OCI-LY3 (cell line): Measurements from ENCODE around the gene ATN1.

Experiments
- H2AFZ ChIP-seq: fragments of 200-600, 300-600 bp; shearing (Covaris generic); 2 replicates; pipeline ENCODE4 v1.6.0; 2014; ENCODE audit warnings: antibody characterized with exemption, low read depth, low read length
- H3K27ac ChIP-seq: fragments of 200-600, 300-600 bp; sonication (generic); 2 replicates; pipeline ENCODE4 v1.5.1; 2014; ENCODE audit warnings: mild to moderate bottlenecking, low read length, moderate library complexity, mixed read lengths
- H3K27me3 ChIP-seq: fragments of 200-600, 300-600 bp; sonication (generic); 2 replicates; pipeline ENCODE4 v1.6.1; 2014; ENCODE audit warnings: low read depth, low read length, mixed read lengths
- H3K36me3 ChIP-seq: fragments of 200-600, 300-600 bp; sonication (generic); replicated peaks from 2 replicates; pipeline ENCODE3; 2014; ENCODE audit warnings: low read depth, low read length, mixed read lengths
- H3K4me1 ChIP-seq: fragments of 300-600, 200-600 bp; sonication (generic); 2 replicates; pipeline ENCODE4 v1.6.1; 2014; ENCODE audit warnings: low read length, mixed read lengths
- H3K4me2 ChIP-seq: fragments of 200-600, 300-600 bp; sonication (generic); 2 replicates; pipeline ENCODE4 v1.6.1; 2014; ENCODE audit warnings: low read length, mixed read lengths
- H3K4me3 ChIP-seq: fragments of 300-600, 200-600 bp; sonication (generic); 2 replicates; pipeline ENCODE4 v1.5.1; 2014; ENCODE audit warnings: antibody characterized with exemption, mild to moderate bottlenecking, low read length, moderate library complexity
- H3K79me2 ChIP-seq: fragments of 300-600, 200-600 bp; shearing (Covaris generic); 2 replicates; pipeline ENCODE4 v1.6.1; 2014; ENCODE audit warnings: mild to moderate bottlenecking, low read length, mixed read lengths
- H3K9ac ChIP-seq: fragments of 300-600, 200-600 bp; shearing (Covaris generic); 2 replicates; pipeline ENCODE4 v1.6.0; 2014; ENCODE audit warnings: mild to moderate bottlenecking, low read length, moderate library complexity
- H3K9me3 ChIP-seq: fragments of 200-600, 300-600 bp; shearing (Covaris generic); 2 replicates; pipeline ENCODE4 v1.6.1; 2014; ENCODE audit warnings: low read length, mixed read lengths; ENCODE audit not compliant: insufficient read depth
- H4K20me1 ChIP-seq: fragments of 200-600, 300-600 bp; sonication (generic); 2 replicates; pipeline ENCODE4 v1.6.1; 2016; ENCODE audit warnings: low read length, mixed read lengths; ENCODE audit not compliant: insufficient read depth
- EZH2phosphoT487 ChIP-seq: fragments of 200-600 bp; shearing (Covaris generic); IDR thresholded peaks from 2 replicates; pipeline ENCODE4 v1.6.1; 2018; ENCODE audit warnings: antibody characterized with exemption, mixed run types, low read depth
- TF ChIP-seq, protein P1 (sequence below): fragments of 200-600, 300-600 bp; sonication (generic); IDR thresholded peaks from 2 replicates; pipeline ENCODE4 v1.5.1; 2014; ENCODE audit warnings: antibody characterized with exemption, low read length, low read depth

The ATN1 gene

DNA sequence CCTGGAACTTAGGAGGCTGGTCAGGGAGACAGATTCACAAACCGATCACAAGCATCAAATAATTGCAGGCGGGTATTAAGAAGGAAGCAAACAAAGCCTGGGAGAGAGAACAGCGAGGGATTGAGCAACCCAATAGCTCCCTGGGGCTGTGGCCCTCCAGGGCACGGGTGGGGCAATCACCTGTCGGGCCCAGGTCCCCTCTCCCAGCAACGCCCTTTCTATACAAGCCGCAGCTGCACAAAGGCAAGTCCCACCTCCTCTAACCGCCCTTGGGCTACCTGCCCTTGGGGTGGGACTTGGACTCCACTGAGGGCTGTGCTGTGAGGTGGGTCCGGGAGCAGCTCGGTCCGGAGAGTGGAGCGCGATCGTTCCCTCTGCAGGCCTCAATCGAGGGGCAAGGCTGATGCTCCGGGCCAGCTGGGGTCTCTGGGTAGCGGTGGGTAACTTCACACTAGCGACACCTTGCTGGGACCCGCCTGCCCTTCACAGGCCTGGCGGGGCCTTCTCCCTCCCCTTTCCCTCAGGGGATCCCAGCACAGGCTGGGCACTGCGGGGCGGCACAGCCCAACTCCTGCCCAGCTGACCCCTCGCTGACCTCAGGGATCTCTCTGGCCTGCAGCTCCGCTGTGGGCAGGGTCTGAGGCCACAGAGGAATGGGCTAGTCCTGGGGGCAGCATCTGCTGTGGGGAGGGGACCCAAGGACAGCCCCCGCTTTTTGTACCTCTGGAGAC lies 34.7 kb downstream of the ATN1 start:
- peaks cover 55% of the 10 kb centered on the region for H3K4me1 ChIP-seq

DNA sequence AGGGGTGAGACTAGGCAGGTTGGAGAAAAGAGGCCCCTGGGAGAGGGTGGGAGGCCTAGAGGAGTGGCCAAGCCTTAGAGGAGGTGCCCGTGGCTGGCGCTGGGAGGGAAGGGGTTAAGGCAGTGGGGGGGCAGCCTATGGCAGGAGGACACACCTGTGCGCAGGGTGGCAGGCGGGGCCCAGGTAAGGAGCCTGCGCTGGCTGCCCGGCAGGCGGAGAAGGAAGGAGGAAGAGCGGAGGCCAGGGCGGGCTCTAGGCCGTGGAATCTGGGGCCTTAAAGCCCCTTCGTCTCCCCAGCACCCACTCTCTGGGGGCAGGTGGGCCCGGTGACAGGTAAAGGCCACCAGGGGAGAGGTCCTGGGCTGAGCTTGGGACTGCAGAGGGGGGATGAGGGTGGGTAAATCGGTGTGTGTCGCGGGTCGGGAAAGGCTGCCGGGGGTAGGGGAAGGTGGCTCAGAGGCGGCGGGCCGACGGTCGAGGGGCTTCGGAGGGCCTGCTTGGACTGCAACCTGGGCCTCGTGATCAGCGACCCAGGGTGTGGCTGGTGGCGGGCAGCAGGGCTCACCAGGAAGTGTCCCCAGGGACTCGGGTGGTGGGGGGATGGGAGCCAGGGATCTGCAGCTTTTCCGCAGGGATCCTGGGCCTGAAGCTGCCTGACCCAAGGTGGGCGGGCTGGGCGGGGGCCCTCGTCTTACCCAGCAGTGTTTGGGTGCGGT lies 35.4 kb downstream of the ATN1 start:
- H3K4me2 ChIP-seq: no peak overlapping the region
- H3K4me1 ChIP-seq: peaks cover 51% of the 10 kb centered on the region
- peaks cover 6% of the 10 kb centered on the region for H3K79me2 ChIP-seq
- H3K36me3 ChIP-seq: peaks cover 49% of the 10 kb centered on the region
- H3K9ac ChIP-seq: no peak overlapping the region
- H4K20me1 ChIP-seq: no peaks in the 10 kb centered on the region
- H3K4me3 ChIP-seq: no peak overlapping the region
- no peaks in the 10 kb centered on the region for H3K27me3 ChIP-seq
- no peaks in the 10 kb centered on the region for H3K9me3 ChIP-seq
- no peak for TF ChIP-seq EZH2phosphoT487
- TF ChIP-seq, protein P1, sequence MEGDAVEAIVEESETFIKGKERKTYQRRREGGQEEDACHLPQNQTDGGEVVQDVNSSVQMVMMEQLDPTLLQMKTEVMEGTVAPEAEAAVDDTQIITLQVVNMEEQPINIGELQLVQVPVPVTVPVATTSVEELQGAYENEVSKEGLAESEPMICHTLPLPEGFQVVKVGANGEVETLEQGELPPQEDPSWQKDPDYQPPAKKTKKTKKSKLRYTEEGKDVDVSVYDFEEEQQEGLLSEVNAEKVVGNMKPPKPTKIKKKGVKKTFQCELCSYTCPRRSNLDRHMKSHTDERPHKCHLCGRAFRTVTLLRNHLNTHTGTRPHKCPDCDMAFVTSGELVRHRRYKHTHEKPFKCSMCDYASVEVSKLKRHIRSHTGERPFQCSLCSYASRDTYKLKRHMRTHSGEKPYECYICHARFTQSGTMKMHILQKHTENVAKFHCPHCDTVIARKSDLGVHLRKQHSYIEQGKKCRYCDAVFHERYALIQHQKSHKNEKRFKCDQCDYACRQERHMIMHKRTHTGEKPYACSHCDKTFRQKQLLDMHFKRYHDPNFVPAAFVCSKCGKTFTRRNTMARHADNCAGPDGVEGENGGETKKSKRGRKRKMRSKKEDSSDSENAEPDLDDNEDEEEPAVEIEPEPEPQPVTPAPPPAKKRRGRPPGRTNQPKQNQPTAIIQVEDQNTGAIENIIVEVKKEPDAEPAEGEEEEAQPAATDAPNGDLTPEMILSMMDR: no peak
- no peak overlapping the region for H3K27ac ChIP-seq
- H2AFZ ChIP-seq: no peak overlapping the region

More for the DNA sequence above, 34.7 kb downstream of the ATN1 start:
- H2AFZ ChIP-seq: no peak overlapping the region
- H3K36me3 ChIP-seq: peaks cover 49% of the 10 kb centered on the region
- no peak for TF ChIP-seq EZH2phosphoT487
- TF ChIP-seq, protein P1: no peak; the same call in 1 of the 2 replicates
- H3K4me2 ChIP-seq: peak overlapping the region; percentile 53
- peak overlapping the region; percentile 48; the same call in 1 of the 2 replicates for H3K9ac ChIP-seq
- no peak overlapping the region for H3K4me3 ChIP-seq
- H3K9me3 ChIP-seq: no peaks in the 10 kb centered on the region
- no peaks in the 10 kb centered on the region for H4K20me1 ChIP-seq
- H3K27me3 ChIP-seq: no peaks in the 10 kb centered on the region
- no peaks in the 10 kb centered on the region; the same call in 1 of the 2 replicates for H3K79me2 ChIP-seq
- 0 out of 2 replicates have a peak overlapping the region, but pooled peaks have one; percentile 43 for H3K27ac ChIP-seq

DNA sequence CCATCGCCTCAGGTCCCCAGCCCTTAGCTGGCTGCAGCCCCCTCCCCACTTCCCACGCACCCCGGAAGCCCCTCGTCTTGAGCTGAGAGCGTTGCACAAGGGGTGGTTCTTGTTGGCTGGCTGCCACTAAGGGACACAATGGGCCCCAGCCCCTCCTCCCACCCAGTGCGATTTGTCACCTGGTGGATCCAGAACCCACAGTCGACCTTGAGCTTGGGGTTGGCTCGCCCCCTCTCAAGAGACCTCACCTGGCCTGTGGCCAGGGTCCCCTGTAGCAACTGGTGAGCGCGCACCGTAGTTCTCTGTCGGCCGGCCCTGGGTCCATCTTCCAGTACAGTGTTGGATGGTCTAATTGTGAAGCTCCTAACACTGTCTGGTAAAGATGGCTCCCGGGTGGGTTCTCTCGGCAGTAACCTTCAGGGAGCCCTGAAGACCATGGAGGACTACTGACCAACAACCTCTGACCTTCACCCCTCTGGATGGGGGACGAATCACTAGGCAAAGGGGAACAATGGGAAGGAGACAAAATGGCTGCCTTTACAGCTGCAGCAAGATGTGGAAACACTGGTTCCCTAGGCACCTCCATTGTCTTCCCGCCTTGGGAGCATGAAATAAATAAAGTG lies 36.1 kb downstream of the ATN1 start:
- Histone ChIP-seq H3K27me3 (no peaks in the 10 kb centered on the region), H3K36me3 (peaks cover 55% of the 10 kb centered on the region), H3K27ac (no peak overlapping the region), H3K4me3 (no peak overlapping the region), H3K4me2 (no peak overlapping the region), H2AFZ (no peak overlapping the region), H3K79me2 (peaks cover 13% of the 10 kb centered on the region), H4K20me1 (no peaks in the 10 kb centered on the region), H3K9ac (no peak overlapping the region), H3K9me3 (no peaks in the 10 kb centered on the region), H3K4me1 (peaks cover 47% of the 10 kb centered on the region)
- TF ChIP-seq, protein P1: no peak
- no peak for TF ChIP-seq EZH2phosphoT487

DNA sequence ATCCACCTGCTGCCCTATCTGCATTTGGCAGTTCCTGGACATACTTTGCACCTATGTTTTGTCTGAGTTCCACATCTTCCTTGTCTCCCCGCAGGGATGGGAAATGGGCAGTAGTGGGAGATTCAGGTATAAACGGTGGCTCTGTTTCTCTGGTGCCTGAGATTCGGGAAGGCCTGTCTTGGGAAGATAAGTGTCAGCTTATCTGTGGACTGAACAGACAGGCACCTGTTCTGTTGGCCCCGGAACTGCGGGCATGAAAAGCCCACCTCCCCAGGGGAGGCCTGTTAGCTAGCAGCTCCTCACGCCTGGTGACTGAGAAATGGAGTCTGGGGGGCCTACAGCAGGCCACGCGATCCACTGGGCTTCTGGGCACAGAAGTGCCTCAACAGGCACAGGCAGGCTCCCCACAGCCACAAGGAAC lies 36.9 kb downstream of the ATN1 start:
- Histone ChIP-seq H3K79me2 (peaks cover 20% of the 10 kb centered on the region), H3K9ac (peak overlapping the region; percentile 39; the same call in 1 of the 2 replicates), H3K9me3 (no peaks in the 10 kb centered on the region), H2AFZ (no peak overlapping the region), H3K4me3 (no peak overlapping the region), H3K4me2 (0 out of 2 replicates have a peak overlapping the region, but pooled peaks have one; percentile 22), H3K27me3 (no peaks in the 10 kb centered on the region), H3K27ac (peak overlapping the region; percentile 58), H4K20me1 (no peaks in the 10 kb centered on the region), H3K4me1 (peaks cover 45% of the 10 kb centered on the region), H3K36me3 (peaks cover 60% of the 10 kb centered on the region)
- no peak for TF ChIP-seq EZH2phosphoT487
- TF ChIP-seq, protein P1: no peak
